DOHH2 (cell line): ENCODE measurements around the gene DOCK1.

Experiments used
- CTCF ChIP-seq: fragments of 200-600 bp; sonication (generic); IDR thresholded peaks from one replicate; pipeline ENCODE4 v1.5.1; 2014; ENCODE audit warnings: antibody characterized with exemption, mild to moderate bottlenecking, low read depth, low read length; ENCODE audit not compliant: poor library complexity, severe bottlenecking
- EZH2phosphoT487 ChIP-seq: fragments of 200-600 bp; sonication (generic); IDR thresholded peaks from 2 replicates; pipeline ENCODE4 v1.6.1; 2017; ENCODE audit warnings: borderline replicate concordance, mild to moderate bottlenecking, antibody characterized with exemption, low read length, moderate library complexity, mixed read lengths

GRCh38 chr10:127358337-127358736 is 453.1 kb downstream of the DOCK1 start:
- TF ChIP-seq CTCF = no peak
- no peak for TF ChIP-seq EZH2phosphoT487
